Cardiac atrium fibroblast (primary cell): ENCODE measurements around the gene EDRF1. TPM values are rescaled to one million over a fixed set of nuclear protein-coding genes. Genes with fewer than 3 reads are reported as not detected.

Source experiments
- total RNA-seq: library from RNA; depleted of rRNA; stranded (reverse); fragments of >200 nt; gene quantifications from 2 replicates; pipeline ENCODE4 v1.2.3, GENCODE V29; 2015

Gene EDRF1
- 9.4 and 11.0 TPM in 2 replicates for total RNA-seq

GRCh38 chr10:125719173-125720001 lies at the start of gene EDRF1:
Gene EDRF1, plus strand, starts transcription at chr10:125719709. Its CDS starts 99 bp downstream, at chr10:125719808.

GRCh38 chr10:125683063-125683462 lies 36.4 kb upstream of the EDRF1 start, which contains the start of gene TEX36:
Gene TEX36, minus strand, starts transcription at chr10:125683163. Its CDS starts 174 bp downstream, at chr10:125682989.

GRCh38 chr10:125775491-125776106 lies 56.1 kb downstream of the EDRF1 start, which contains the start of gene MMP21:
Gene MMP21, minus strand, starts transcription at chr10:125775821. Its CDS starts 0 bp downstream, at chr10:125775821.

Other genes with a start within 250 kb of the EDRF1 start
- not detected in 2 replicates for gene TEX36, start 36.5 kb upstream of the EDRF1 start, total RNA-seq
- not detected in 2 replicates for gene MMP21, start 56.1 kb downstream of the EDRF1 start, total RNA-seq
- gene UROS, start 103.5 kb downstream of the EDRF1 start, total RNA-seq = 52.9 and 73.5 TPM in 2 replicates
- 39.9 and 52.3 TPM in 2 replicates for gene BCCIP, start 103.8 kb downstream of the EDRF1 start, total RNA-seq
- gene DHX32, start 161.6 kb downstream of the EDRF1 start, total RNA-seq = 28.2 and 34.0 TPM in 2 replicates
- 1.3 and 2.5 TPM in 2 replicates for gene FANK1, start 176.9 kb downstream of the EDRF1 start, total RNA-seq